Retinal pigment epithelial cell (primary cell): ENCODE measurements around the gene L3MBTL4.
A peak's percentile ranks its signal among the peaks of the same experiment; 100 is the strongest.

ENCODE experiments used
- DNase-seq: peaks from one replicate; pipeline ENCODE4 v3.0.0-alpha.2; 2010; ENCODE audit warnings: low read depth
- H3K4me3 ChIP-seq: 2 replicates; pipeline ENCODE4 v1.5.1; 2011; ENCODE audit warnings: mild to moderate bottlenecking, low read length, control low read depth, moderate library complexity
- CTCF ChIP-seq: conservative IDR thresholded peaks from 2 replicates; pipeline ENCODE4 v1.5.1; 2011; ENCODE audit warnings: low read depth, low read length, control low read depth, inconsistent platforms

The L3MBTL4 gene

GRCh38 chr18:6435731-6436130, 21.0 kb upstream of the L3MBTL4 start:
- DNase-seq = no peak
- no peak overlapping the region for H3K4me3 ChIP-seq
- TF ChIP-seq CTCF = no peak

GRCh38 chr18:6434987-6435709, 20.4 kb upstream of the L3MBTL4 start:
- H3K4me3 ChIP-seq = no peak overlapping the region
- no peak for TF ChIP-seq CTCF
- no peak for DNase-seq

GRCh38 chr18:6434481-6434880, 19.8 kb upstream of the L3MBTL4 start:
- no peak for TF ChIP-seq CTCF
- no peak overlapping the region for H3K4me3 ChIP-seq
- no peak for DNase-seq

GRCh38 chr18:6431659-6432318, 17.1 kb upstream of the L3MBTL4 start:
- DNase-seq = no peak
- no peak for TF ChIP-seq CTCF

GRCh38 chr18:6428851-6429395, 14.2 kb upstream of the L3MBTL4 start:
- no peak for DNase-seq
- TF ChIP-seq CTCF = no peak
- H3K4me3 ChIP-seq = no peak overlapping the region

More at GRCh38 chr18:6431659-6432318, 17.1 kb upstream of the L3MBTL4 start:
- no peak overlapping the region for H3K4me3 ChIP-seq

GRCh38 chr18:6427286-6427685, 12.6 kb upstream of the L3MBTL4 start:
- DNase-seq = peak; percentile 41
- TF ChIP-seq CTCF = no peak

GRCh38 chr18:6423289-6423688, 8.6 kb upstream of the L3MBTL4 start:
- TF ChIP-seq CTCF = no peak
- H3K4me3 ChIP-seq = no peak overlapping the region
- peak; percentile 49 for DNase-seq

More at GRCh38 chr18:6427286-6427685, 12.6 kb upstream of the L3MBTL4 start:
- no peak overlapping the region for H3K4me3 ChIP-seq
